Adipocyte (in vitro differentiated cells): ENCODE data around the gene GIMAP6.
"Not testable (repeated sequence)": the region's sequence is repeated elsewhere in the genome, so short reads cannot be mapped to it uniquely, and the experiment has no call there.

ENCODE experiments used
- DNase-seq: peaks from one replicate; pipeline ENCODE4 v3.0.0-alpha.2; 2015; ENCODE audit warnings: low read depth
- H3K27me3 ChIP-seq: replicated peaks from 2 replicates; pipeline ENCODE4 v1.7.0; 2013; ENCODE audit warnings: mild to moderate bottlenecking, low read length, moderate library complexity; ENCODE audit not compliant: control insufficient read depth, insufficient read depth
- H3K36me3 ChIP-seq: 2 replicates; pipeline ENCODE4 v1.7.0; 2013; ENCODE audit warnings: low read length, mild to moderate bottlenecking, moderate library complexity; ENCODE audit not compliant: control insufficient read depth, insufficient read depth, severe bottlenecking
- H3K4me1 ChIP-seq: 2 replicates; pipeline ENCODE4 v1.7.0; 2013; ENCODE audit warnings: mild to moderate bottlenecking, low read length, moderate library complexity; ENCODE audit not compliant: control insufficient read depth, insufficient read depth
- H3K4me3 ChIP-seq: 2 replicates; pipeline ENCODE4 v1.7.0; 2013; ENCODE audit warnings: mild to moderate bottlenecking, low read length, moderate library complexity
- H3K9ac ChIP-seq: 2 replicates; pipeline ENCODE4 v1.7.0; 2013; ENCODE audit warnings: mild to moderate bottlenecking, low read length, moderate library complexity
- H3K9me3 ChIP-seq: 2 replicates; pipeline ENCODE4 v1.7.0; 2013; ENCODE audit warnings: mild to moderate bottlenecking, low read length, moderate library complexity; ENCODE audit not compliant: control insufficient read depth

The GIMAP6 gene

DNA sequence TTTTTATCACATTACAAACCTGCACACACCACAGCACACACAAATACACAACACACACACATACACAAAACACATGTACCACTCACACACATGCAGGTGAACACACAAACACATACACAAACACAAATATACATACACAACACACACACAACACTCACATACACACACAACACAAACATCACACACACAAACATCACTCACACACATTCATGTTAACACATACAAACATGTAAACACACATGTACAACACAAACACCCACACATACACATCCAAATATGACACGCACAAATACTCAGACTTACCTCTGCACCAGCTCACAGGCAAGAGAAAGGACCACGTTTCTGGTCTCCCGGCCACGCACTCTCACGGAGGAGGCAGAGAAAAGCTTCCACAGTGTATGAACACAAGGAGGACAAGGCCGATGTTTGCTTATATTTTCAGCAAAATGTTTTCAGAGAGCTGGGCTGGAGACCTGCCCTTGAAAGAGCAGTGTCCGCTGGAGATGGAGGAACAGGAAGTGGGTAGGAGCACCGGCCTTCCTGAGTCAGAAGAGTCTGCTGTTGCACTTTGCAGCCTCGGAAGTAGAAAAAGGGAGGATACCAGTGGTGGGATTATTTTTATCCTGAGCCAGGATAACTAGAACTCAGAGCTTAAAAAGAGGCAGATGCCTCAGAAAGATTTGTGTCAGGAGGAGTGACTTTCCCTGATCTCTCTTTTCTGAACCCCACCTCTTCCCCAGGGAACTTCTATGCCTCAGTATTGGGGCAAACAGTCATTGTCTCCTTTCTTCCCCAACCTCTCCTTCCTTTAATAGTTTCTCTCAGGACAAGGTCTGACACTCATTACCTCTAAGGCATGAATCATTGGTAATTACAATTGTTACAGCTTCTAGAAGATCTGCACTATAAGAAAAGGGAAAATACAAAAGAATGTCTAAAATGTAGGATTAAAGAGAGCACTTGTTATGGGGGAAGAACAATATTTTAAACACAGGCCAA lies at the start of gene GIMAP6:
GIMAP6 (minus strand) TSS at position 520 of the 999 bp plus-strand sequence. CDS start 2,243 bp downstream, outside the sequence.
- H3K9ac ChIP-seq, result no peak within 1 kb of the TSS
- H3K27me3 ChIP-seq, result no peaks in the 10 kb centered on the region
- no peaks in the 10 kb centered on the region for H3K9me3 ChIP-seq
- no peak for DNase-seq
- no peaks in the 10 kb centered on the region for H3K36me3 ChIP-seq
- no peak within 1 kb of the TSS for H3K4me3 ChIP-seq
- H3K4me1 ChIP-seq, result no peaks in the 10 kb centered on the region

DNA sequence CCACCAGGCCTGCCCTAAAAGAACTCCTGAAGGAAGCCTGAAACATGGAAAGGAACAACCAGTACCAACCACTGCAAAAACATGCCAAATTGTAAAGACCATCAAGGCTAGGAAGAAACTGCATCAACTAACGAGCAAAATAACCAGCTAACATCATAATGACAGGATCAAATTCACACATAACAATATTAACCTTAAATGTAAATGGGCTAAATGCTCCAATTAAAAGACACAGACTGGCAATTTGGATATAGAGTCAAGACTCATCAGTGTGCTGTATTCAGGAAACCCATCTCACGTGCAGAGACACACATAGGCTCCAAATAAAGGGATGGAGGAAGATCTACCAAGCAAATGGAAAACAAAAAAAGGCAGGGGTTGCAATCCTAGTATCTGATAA lies 48.2 kb upstream of the GIMAP6 start:
- not testable (repeated sequence) for H3K4me3 ChIP-seq, DNase-seq, H3K4me1 ChIP-seq, H3K9ac ChIP-seq, H3K27me3 ChIP-seq, H3K9me3 ChIP-seq, H3K36me3 ChIP-seq

DNA sequence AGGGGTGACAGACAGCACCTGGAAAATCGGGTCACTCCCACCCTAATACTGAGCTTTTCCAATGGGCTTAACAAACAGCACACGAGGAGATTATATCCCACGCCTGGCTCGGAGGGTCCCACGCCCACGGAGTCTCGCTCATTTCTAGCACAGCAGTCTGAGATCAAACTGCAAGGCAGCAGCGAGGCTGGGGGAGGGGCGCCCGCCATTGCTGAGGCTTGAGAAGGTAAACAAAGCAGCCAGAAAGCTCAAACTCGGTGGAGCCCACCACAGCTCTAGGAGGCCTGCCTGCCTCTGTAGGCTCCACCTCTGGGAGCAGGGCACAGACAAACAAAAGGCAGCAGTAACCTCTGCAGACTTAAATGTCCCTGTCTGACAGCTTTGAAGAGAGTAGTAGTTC lies 46.4 kb upstream of the GIMAP6 start:
- H3K9ac ChIP-seq, H3K27me3 ChIP-seq, H3K9me3 ChIP-seq, H3K4me1 ChIP-seq, H3K4me3 ChIP-seq, DNase-seq, H3K36me3 ChIP-seq: not testable (repeated sequence)

DNA sequence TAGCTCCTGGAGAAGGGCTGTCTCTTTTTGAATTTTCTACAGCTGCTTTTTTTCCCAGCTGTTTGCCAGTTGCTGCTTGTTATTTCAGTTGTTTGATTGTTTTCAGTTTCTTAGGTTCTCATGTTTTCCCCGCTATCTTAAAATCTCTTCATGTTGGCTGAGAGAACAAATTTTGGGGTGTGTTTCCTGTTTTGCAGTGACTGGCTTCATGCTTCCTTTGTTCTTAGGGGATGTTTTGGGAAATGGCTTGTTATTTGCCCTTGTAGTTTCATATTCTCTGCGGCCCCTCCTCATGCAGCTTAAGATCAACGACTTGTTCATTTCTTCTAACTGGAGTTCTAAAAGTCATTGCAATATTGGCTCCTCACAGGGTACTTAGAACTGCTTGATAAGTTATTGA lies 44.7 kb upstream of the GIMAP6 start:
- H3K4me3 ChIP-seq, H3K9ac ChIP-seq, H3K36me3 ChIP-seq, H3K9me3 ChIP-seq, DNase-seq, H3K4me1 ChIP-seq, H3K27me3 ChIP-seq: not testable (repeated sequence)

DNA sequence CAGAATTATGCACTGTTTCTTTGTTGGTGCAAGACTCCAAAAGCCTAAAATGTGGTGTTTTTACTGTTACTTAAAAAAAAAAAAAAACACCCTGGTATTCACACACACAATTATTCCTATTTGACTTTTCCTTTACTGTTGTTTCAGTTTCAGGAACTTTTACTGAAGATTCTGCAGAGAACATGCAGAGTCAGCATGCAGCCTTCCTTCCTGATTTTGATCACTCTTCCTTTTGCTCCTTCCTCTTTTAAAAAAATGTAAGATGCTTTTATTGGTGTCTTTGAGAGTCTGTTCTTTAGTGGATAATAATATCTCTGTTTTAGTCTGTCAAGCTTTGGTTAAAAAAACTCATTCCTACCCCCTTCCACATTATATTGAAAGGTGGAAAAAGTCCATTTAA lies 44.1 kb upstream of the GIMAP6 start:
- DNase-seq, H3K9ac ChIP-seq, H3K4me1 ChIP-seq: not testable (repeated sequence)

DNA sequence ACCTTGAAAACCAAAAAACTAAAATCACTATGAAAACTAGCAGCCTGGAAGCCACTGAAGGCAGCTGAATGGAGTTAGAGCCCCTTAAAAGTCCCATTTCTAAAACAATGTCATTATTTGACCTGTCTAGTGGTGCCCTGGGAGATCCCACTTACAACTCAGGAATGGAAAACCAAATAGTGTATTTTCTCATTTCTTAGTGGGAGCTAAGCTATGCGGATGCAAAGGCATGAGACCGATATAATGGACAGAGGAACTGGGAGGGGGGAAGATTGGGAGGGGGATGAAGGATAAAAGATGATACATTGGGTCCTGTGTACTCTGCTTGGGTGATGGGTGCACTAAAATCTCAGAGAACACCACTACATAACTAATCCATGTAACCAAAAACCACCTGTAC lies 43.5 kb upstream of the GIMAP6 start:
- Histone ChIP-seq H3K9ac (no peak overlapping the region), H3K4me1 (no peaks in the 10 kb centered on the region), H3K4me3 (no peak overlapping the region), H3K27me3 (no peaks in the 10 kb centered on the region), H3K9me3 (no peaks in the 10 kb centered on the region), H3K36me3 (no peaks in the 10 kb centered on the region)
- DNase-seq, result no peak

More for the DNA sequence above, 44.1 kb upstream of the GIMAP6 start:
- H3K27me3 ChIP-seq, H3K9me3 ChIP-seq, H3K4me3 ChIP-seq, H3K36me3 ChIP-seq: not testable (repeated sequence)

DNA sequence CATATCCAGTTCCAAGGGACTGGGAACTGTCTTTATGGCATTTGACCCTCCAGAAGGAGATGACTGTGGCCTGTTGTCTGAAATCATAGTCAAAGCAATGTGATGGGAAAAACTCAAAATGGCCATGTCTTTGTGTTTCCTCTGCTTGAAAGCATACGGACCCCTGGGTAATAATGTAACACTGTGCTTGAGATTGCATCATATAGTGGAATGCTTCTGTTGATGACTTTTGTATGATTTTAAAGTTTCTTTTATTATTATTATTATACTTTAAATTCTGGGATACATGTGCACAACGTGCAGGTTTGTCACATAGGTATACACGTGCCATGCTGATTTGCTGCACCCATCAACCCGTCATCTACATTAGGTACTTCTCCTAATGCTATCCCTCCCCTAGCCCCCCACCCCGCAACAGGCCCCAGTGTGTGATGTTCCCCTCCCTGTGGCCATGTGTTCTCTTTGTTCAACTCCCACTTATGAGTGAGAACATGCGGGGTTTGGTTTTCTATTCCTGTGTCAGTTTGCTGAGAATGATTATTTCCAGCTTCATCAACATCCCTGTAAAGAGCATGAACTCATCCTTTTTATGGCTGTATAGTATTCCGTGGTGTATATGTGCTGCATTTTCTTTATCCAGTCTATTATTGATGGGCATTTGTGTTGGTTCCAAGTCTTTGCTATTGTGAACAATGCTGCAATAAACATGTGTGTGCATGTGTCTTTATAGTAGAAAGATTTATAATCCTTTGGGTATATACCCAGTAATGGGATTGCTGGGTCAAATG lies 39.8 kb upstream of the GIMAP6 start:
- not testable (repeated sequence) for H3K4me3 ChIP-seq, DNase-seq, H3K9ac ChIP-seq, H3K9me3 ChIP-seq, H3K36me3 ChIP-seq, H3K27me3 ChIP-seq, H3K4me1 ChIP-seq

DNA sequence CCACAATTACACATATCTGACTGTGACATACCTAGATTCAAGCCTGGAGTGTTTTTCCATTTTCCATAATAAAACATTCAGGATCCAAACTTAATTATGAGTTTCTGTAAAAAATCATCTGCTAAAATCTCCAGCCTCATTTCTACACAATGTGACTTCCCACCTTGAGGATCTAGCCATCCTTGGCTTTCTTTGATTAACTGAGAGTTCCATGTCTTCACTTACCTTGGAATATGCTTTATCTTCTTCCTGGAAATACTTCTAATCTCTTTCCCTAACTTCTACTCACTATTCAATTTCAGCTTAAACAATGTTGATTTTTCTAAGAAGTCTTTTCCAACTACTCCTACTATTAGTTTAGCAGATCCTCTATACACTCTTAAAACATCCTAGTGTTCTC lies 36.8 kb upstream of the GIMAP6 start:
- H3K27me3 ChIP-seq, result no peaks in the 10 kb centered on the region
- H3K9me3 ChIP-seq, result no peaks in the 10 kb centered on the region
- no peaks in the 10 kb centered on the region for H3K4me1 ChIP-seq
- no peak for DNase-seq
- no peak overlapping the region for H3K9ac ChIP-seq
- no peak overlapping the region for H3K4me3 ChIP-seq
- H3K36me3 ChIP-seq, result no peaks in the 10 kb centered on the region

DNA sequence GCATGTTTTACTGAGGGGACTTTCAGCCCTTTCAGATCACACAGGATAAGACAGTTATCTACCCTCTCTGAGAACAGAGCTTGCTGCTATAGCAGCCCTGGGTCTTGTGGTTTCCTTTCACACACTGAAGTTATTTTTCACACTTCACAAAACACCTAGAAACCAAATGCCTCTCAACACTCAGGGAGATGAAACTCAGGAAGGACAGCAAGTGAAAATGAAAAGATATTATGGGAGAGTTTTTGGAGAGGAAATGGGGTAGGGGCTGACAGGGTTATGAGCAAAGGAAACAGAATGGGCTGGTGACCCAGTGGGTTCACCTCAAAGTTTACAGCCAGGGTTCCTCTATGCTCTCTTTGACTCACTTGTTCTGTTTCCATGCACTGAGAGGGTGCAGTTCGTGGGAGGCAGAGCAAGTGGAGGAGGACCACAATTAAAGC lies 36.3 kb upstream of the GIMAP6 start:
- H3K4me3 ChIP-seq, result no peak overlapping the region
- no peaks in the 10 kb centered on the region for H3K4me1 ChIP-seq
- no peaks in the 10 kb centered on the region for H3K27me3 ChIP-seq
- no peak for DNase-seq
- H3K9ac ChIP-seq, result no peak overlapping the region
- no peaks in the 10 kb centered on the region for H3K9me3 ChIP-seq
- no peaks in the 10 kb centered on the region for H3K36me3 ChIP-seq

DNA sequence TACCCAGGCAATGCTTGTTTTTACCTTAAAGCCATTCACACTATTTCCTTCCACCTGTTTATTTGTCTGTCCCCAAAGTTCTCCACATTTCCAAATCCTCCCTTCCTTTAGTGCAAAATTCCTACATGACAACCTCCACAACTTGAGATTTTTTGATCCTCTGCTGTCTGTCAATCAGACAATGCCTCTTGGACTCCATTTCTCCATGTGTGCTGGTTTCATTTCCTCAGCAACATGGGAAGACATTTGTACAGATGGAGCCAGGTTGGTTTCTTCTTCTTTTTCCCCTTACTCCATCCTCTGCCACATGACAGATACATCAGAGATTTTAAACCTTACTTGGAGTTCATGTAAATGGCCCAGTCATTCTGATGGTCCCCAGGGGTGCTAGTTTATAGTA lies 34.2 kb upstream of the GIMAP6 start:
- Histone ChIP-seq H3K4me3 (no peak overlapping the region), H3K4me1 (no peaks in the 10 kb centered on the region)

DNA sequence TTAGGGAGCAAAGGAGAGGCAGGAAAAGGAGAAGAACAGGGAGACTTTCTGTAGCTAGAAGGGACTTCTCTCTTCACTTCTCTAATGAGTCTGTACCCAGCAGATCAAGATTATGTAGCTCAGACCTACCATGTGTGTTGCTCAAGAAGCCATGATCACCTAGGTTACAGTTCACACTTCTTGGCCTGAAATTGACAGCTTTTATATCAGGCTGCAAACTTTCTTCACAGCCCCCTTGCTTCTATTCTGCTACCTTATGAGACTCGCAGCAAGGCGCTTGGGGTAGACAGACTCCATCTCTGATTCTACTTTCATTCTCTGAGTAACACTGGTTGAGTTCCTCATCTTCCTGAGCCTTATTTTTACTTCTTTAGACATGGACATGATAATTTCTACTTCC lies 33.7 kb upstream of the GIMAP6 start:
- H3K9ac ChIP-seq, result no peak overlapping the region
- no peak for DNase-seq
- no peaks in the 10 kb centered on the region for H3K36me3 ChIP-seq
- H3K4me1 ChIP-seq, result no peaks in the 10 kb centered on the region
- no peaks in the 10 kb centered on the region for H3K27me3 ChIP-seq
- no peak overlapping the region for H3K4me3 ChIP-seq
- H3K9me3 ChIP-seq, result no peaks in the 10 kb centered on the region

More for the DNA sequence above, 34.2 kb upstream of the GIMAP6 start:
- no peak for DNase-seq
- no peaks in the 10 kb centered on the region for H3K27me3 ChIP-seq
- H3K36me3 ChIP-seq, result no peaks in the 10 kb centered on the region
- no peak overlapping the region for H3K9ac ChIP-seq
- H3K9me3 ChIP-seq, result no peaks in the 10 kb centered on the region
